HG03280 (cell line): ENCODE data around the gene TDRD1.

Source experiments
- ATAC-seq: cut with Tn5 transposase; IDR thresholded peaks from one replicate; pipeline ENCODE4 v1.9.1; 2021; ENCODE audit warnings: mild to moderate bottlenecking, moderate library complexity; ENCODE audit not compliant: unreplicated experiment

Gene TDRD1

GRCh38 chr10:114174695-114175188 lies 4.4 kb upstream of the TDRD1 start:
- ATAC-seq: no peak

GRCh38 chr10:114175667-114176066 lies 3.5 kb upstream of the TDRD1 start:
- no peak for ATAC-seq

- no peak for ATAC-seq
Observed at GRCh38 chr10:114176511-114176910, 2.6 kb upstream of the TDRD1 start.

- ATAC-seq: no peak
Observed at GRCh38 chr10:114179747-114180146, 594 bp downstream of the TDRD1 start.

GRCh38 chr10:114180937-114181336 lies 1.8 kb downstream of the TDRD1 start:
- ATAC-seq: no peak

- no peak for ATAC-seq
Observed at GRCh38 chr10:114181971-114182370, 2.8 kb downstream of the TDRD1 start.

GRCh38 chr10:114183563-114183962 lies 4.4 kb downstream of the TDRD1 start:
- ATAC-seq: no peak

- ATAC-seq: no peak
Observed at GRCh38 chr10:114184276-114184675, 5.1 kb downstream of the TDRD1 start.

- no peak for ATAC-seq
Observed at GRCh38 chr10:114188001-114188400, 8.8 kb downstream of the TDRD1 start.

- ATAC-seq: no peak
Observed at GRCh38 chr10:114188900-114189299, 9.7 kb downstream of the TDRD1 start.

GRCh38 chr10:114189700-114190099 lies 10.5 kb downstream of the TDRD1 start:
- no peak for ATAC-seq

- peak; percentile 89 for ATAC-seq
Observed at GRCh38 chr10:114195079-114195478, 15.9 kb downstream of the TDRD1 start.

- no peak for ATAC-seq
Observed at GRCh38 chr10:114199239-114199638, 20.1 kb downstream of the TDRD1 start.

GRCh38 chr10:114202812-114203211 lies 23.7 kb downstream of the TDRD1 start:
- ATAC-seq: no peak

GRCh38 chr10:114206902-114207301 lies 27.7 kb downstream of the TDRD1 start:
- ATAC-seq: no peak

GRCh38 chr10:114207349-114207748 lies 28.2 kb downstream of the TDRD1 start:
- ATAC-seq: no peak

- no peak for ATAC-seq
Observed at GRCh38 chr10:114208351-114208750, 29.2 kb downstream of the TDRD1 start.

GRCh38 chr10:114212153-114212552 lies 33.0 kb downstream of the TDRD1 start:
- ATAC-seq: no peak

- no peak for ATAC-seq
Observed at GRCh38 chr10:114215033-114215432, 35.9 kb downstream of the TDRD1 start.

GRCh38 chr10:114220281-114220680 lies 41.1 kb downstream of the TDRD1 start:
- ATAC-seq: no peak

- no peak for ATAC-seq
Observed at GRCh38 chr10:114221235-114221634, 42.1 kb downstream of the TDRD1 start.

GRCh38 chr10:114223066-114223465 lies 43.9 kb downstream of the TDRD1 start:
- no peak for ATAC-seq

GRCh38 chr10:114228156-114228555 lies 49.0 kb downstream of the TDRD1 start:
- ATAC-seq: no peak
